IPS-18c (cell line): ENCODE measurements around the gene TMEM31.
A peak's percentile ranks its signal among the peaks of the same experiment; 100 is the strongest.

Experiments used
- H3K4me3 ChIP-seq: 2 replicates; pipeline ENCODE4 v1.7.0; 2013; ENCODE audit warnings: low read depth, mild to moderate bottlenecking, low read length, moderate library complexity; ENCODE audit not compliant: insufficient read depth
- H3K9me3 ChIP-seq: one replicate; pipeline ENCODE4 v1.6.1; 2013; ENCODE audit warnings: mild to moderate bottlenecking, low read length, moderate library complexity; ENCODE audit not compliant: control insufficient read depth, insufficient read depth

The TMEM31 gene

GRCh38 chrX:103704863-103705262 is 5.8 kb upstream of the TMEM31 start:
- Histone ChIP-seq H3K4me3 (no peak overlapping the region), H3K9me3 (no peaks in the 10 kb centered on the region)

DNA sequence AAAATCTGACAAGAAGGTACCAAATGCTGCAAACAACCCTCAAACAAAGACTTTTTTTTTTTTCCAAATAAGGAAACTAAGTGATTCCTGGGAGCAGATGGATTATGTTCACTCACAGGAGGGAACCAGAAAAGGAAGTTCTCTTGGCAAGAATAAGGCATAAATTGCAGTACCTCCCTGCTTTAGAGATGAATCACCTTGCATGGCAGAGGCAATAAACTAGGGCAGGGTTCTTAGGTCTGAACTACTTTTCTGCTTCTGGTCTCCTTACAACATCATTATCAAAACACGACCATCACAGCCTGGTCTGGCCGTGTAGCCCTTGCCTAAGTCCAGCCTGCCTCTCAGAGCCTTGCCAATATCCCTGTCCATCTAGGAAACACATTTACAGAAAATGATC is 6.3 kb downstream of the TMEM31 start:
- no peaks in the 10 kb centered on the region for H3K9me3 ChIP-seq

GRCh38 chrX:103718120-103718519 is 7.4 kb downstream of the TMEM31 start:
- no peak overlapping the region for H3K4me3 ChIP-seq
- H3K9me3 ChIP-seq, result no peaks in the 10 kb centered on the region

More for the DNA sequence above, 6.3 kb downstream of the TMEM31 start:
- H3K4me3 ChIP-seq, result no peak overlapping the region

DNA sequence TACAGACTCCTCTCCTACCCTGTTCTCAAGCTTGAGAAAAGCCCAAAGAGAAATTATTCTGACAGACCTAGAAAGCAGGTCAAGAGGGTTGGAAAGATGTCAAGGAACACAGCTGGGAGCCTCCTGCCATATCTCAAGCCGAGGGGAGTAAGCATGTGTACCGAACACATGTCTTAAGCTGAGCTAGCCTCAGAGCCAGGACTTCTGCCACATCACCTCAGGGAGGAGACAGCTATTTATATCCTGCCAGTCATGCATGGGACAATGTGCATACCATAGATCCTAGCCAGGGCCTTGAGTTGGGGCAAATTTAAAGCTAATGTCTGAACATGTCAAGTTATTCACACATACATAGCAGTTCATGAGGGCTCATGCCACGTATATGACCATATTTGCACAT is 11.8 kb downstream of the TMEM31 start:
- H3K9me3 ChIP-seq, result no peaks in the 10 kb centered on the region
- no peak overlapping the region for H3K4me3 ChIP-seq

DNA sequence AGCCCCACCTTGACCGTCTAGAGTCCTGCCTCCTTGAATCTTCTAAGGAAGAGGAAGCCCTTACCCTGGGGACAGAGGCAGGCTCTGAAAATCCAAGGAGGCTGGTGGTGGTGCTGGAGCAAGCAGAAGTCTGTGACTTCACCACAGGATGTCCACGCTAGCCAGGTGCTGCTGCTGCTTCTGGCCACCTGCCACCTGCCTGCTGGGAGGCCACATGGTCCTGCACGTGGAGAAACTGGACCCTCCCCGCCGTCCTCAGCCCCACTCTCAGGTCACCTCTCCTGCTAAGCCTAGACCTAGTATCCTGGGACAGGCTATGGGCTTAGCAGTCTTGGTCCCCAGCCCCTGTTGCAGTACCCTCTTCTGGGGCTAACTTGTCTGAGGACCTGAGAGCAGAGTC is 15.8 kb downstream of the TMEM31 start:
- Histone ChIP-seq H3K9me3 (no peaks in the 10 kb centered on the region), H3K4me3 (no peak overlapping the region)

DNA sequence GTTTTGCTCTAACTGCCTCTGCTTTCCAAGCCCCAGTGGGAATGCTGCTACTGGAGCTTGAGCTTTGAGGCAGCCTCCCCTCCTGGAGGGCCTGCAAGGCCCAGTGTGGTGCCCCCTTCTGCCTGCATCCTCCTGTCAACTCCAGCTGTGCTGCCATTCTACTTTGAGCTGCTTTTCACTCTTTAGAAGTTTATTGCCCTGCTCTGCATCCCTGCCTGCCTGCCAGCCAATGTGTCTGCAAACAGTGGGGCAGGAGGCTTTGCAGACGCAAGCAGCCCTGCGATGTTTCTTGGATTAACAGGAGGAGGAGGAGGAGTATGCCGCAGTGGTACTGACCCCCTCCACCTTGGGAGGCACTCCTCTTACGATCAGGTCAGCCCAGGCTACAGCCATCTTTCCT is 16.4 kb downstream of the TMEM31 start:
- H3K9me3 ChIP-seq, result no peaks in the 10 kb centered on the region
- H3K4me3 ChIP-seq, result no peak overlapping the region

DNA sequence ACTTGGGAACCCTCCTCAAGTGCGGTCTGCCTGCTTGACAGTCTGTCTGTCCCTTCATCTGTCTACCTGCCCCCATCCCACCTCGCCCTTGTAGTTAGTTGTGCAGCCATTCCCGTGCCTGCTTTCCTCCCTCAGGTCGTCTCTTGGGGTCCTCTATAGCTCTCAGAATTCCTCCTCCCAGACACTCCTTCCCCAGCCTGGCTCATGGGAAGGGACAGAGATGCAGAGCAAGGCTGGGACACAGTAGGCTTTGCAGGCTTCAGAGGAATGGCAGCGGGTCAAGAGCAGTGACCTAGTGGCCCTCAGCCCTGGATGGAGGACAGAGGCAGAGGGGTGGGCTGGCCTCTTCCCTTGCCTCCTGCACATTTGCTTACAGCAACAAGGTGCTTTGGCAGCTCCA is 18.3 kb downstream of the TMEM31 start:
- H3K9me3 ChIP-seq, result no peaks in the 10 kb centered on the region
- no peak overlapping the region for H3K4me3 ChIP-seq

- H3K9me3 ChIP-seq, result no peaks in the 10 kb centered on the region
- H3K4me3 ChIP-seq, result no peak overlapping the region
Observed at GRCh38 chrX:103730147-103730795, 19.6 kb downstream of the TMEM31 start.

- Histone ChIP-seq H3K9me3 (no peaks in the 10 kb centered on the region), H3K4me3 (no peak overlapping the region)
Observed at GRCh38 chrX:103730796-103731493, 20.2 kb downstream of the TMEM31 start.

GRCh38 chrX:103733017-103733416 is 22.3 kb downstream of the TMEM31 start:
- Histone ChIP-seq H3K9me3 (no peaks in the 10 kb centered on the region), H3K4me3 (no peak overlapping the region)

DNA sequence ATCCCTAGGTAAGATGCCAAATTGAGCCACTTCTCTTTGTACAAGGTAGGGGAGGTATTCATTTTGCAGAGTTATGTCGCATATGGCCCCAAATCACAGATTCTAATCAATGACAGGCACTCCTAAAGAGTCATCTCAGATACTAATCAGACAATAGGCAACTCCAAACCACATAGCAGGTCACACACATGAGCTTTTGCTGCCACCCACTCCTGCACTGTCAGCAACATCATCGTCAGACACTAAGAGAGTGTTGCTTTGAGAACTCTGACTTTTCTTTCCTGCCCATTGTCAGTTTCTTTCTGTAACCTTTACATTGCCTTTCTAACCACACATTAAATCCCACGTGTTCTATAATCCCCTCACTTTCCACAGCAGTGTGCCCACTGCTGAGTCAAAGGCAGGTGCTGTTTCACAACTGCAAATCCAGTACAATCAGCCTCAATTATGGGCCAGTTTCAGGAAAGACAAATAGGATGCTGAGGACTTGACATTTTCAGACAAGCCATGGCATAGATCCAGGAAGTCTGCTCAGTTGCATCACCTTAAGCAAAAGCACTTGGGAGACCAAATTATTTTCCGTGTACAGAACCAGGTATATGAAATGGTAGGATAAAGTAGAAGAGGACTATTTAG is 23.5 kb downstream of the TMEM31 start:
- Histone ChIP-seq H3K4me3 (no peak overlapping the region), H3K9me3 (no peaks in the 10 kb centered on the region)

DNA sequence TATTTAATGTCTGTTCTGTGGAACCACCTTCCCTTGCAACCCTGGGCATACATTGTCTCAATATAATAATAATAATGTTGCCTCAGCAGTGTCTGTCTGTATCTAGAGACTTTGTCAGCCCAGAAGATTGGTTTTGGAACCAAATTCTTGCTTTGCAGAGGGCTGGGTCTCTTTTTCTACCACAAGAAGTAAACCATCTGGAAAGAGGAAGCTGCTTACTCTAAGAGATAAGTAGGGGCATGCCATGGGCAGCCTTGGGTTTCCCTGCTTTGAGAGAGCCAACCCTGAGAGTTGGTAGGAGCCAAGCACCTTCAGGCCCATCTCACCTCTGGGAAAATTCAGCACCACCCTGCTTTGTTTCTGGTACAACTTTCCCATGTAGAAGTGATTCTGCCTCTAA is 27.0 kb downstream of the TMEM31 start:
- H3K9me3 ChIP-seq, result no peaks in the 10 kb centered on the region

GRCh38 chrX:103739421-103739820 is 28.7 kb downstream of the TMEM31 start:
- no peaks in the 10 kb centered on the region for H3K9me3 ChIP-seq

More for the DNA sequence above, 27.0 kb downstream of the TMEM31 start:
- no peak overlapping the region for H3K4me3 ChIP-seq

GRCh38 chrX:103741879-103742278 is 31.2 kb downstream of the TMEM31 start:
- peak overlapping the region; percentile 20; the same call in 1 of the 2 replicates for H3K4me3 ChIP-seq

More at GRCh38 chrX:103739421-103739820, 28.7 kb downstream of the TMEM31 start:
- no peak overlapping the region for H3K4me3 ChIP-seq

DNA sequence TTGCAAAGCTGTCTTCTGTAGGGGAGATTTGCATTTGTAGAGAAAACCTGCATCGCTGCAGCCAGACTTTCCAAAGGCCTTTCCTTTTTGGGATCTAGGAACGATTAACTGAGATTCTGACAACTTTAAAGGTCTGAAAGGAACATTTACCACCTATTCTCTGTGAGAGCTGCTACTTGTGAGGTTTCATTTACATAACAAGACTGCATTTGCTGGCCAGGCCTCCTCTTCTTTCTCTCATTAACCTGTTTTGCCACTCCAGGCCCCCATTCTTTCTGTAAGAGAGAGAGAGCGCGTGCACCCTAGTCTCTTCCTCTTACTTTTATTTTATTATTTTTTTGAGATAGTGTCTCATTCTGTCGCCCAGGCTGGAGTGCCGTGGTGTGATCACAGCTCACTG is 31.6 kb downstream of the TMEM31 start:
- no peaks in the 10 kb centered on the region for H3K9me3 ChIP-seq

More at GRCh38 chrX:103741879-103742278, 31.2 kb downstream of the TMEM31 start:
- H3K9me3 ChIP-seq, result no peaks in the 10 kb centered on the region

DNA sequence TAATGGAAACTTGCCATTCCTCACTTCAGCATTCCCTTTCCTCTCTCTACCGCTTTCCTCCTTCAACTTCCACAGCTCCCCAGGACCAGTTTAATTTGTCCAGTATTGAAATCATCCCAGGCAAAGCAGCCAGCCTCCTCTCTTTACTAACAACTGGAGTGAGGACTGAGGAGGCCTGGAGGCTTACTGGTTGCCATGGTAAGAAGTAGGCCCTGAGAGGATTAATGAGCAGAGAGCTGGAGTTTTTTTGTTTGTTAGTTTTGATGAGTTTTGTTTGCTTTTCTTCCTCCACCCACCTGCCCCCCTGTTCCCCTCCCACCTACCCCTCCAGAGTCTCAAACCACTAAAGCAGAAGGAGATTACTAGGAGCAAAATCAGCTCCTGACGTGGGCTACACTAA is 36.5 kb downstream of the TMEM31 start:
- no peak overlapping the region for H3K4me3 ChIP-seq
- H3K9me3 ChIP-seq, result no peaks in the 10 kb centered on the region

More for the DNA sequence above, 31.6 kb downstream of the TMEM31 start:
- H3K4me3 ChIP-seq, result peak overlapping the region; percentile 69

DNA sequence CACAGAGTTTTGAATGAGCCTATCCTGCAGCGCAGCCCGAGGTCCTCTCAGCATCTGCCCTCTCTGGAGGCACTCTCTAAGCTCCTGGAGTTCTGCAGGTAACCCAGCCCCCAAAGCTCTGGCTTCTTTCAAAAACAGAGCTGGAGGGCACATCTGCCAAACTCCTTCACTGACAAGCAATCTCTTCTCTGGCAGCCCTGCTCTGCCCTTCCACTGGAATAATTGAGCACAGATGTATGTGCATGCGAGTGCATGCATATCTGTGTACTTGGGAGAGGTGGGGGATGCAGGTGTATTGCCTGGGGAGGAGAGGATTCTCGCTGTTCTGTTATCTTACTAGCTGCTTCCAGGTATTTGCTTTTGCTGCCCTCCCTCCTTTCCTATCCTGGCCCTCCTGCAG is 43.7 kb downstream of the TMEM31 start:
- Histone ChIP-seq H3K4me3 (no peak overlapping the region), H3K9me3 (no peaks in the 10 kb centered on the region)

DNA sequence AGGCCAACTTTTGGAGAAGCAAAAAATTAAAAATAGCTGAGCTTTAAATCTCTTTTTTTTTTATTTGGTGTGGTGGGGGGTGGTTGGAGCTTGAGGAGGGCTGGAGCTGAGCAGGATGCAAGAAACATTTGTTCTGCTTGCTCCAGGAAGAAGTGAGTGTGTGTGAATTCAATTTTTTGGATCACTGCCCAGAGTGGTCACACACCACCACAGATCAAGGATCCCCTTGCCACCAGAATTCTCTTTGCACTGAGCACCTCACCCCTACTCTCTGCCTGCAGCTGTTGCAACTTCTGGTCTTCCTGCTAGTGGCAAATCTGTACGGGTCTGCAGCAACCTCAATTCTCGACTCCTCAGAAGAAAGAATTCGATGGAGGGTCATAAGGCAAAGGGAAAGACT is 46.0 kb downstream of the TMEM31 start:
- Histone ChIP-seq H3K9me3 (no peaks in the 10 kb centered on the region), H3K4me3 (no peak overlapping the region)
